HepG2 (cell line): ENCODE measurements around the gene METRN. TPM values are rescaled to one million over a fixed set of nuclear protein-coding genes. Genes with fewer than 3 reads are reported as not detected.

Experiments
- BRD4 ChIP-seq: sonication (generic); formaldehyde crosslinking; IDR thresholded peaks from 2 replicates; pipeline ENCODE4 v1.4.0; 2020; ENCODE audit warnings: missing genetic modification reagents
- FOXA3 ChIP-seq: IDR thresholded peaks from 2 replicates; pipeline ENCODE4 v1.6.1; 2016; ENCODE audit warnings: missing genetic modification reagents, missing compliant biosample characterization
- GABPB1 ChIP-seq: IDR thresholded peaks from 2 replicates; pipeline ENCODE4 v1.6.1; 2016; ENCODE audit warnings: mild to moderate bottlenecking, missing genetic modification reagents, moderate library complexity, missing compliant biosample characterization
- KMT2B ChIP-seq: IDR thresholded peaks from 2 replicates; pipeline ENCODE4 v1.6.1; 2016; ENCODE audit warnings: missing genetic modification reagents, missing compliant biosample characterization
- MTF2 ChIP-seq: sonication (generic); formaldehyde crosslinking; IDR thresholded peaks from 2 replicates; pipeline ENCODE4 v1.5.0; 2020; ENCODE audit warnings: missing genetic modification reagents, borderline replicate concordance
- NCOR1 ChIP-seq: fragments of 200-600 bp; sonication (generic); IDR thresholded peaks from 2 replicates; pipeline ENCODE4 v1.7.0; 2017; ENCODE audit warnings: antibody characterized with exemption, low read length, borderline replicate concordance
- POLR2AphosphoS5 ChIP-seq: IDR thresholded peaks from 2 replicates; pipeline ENCODE4 v1.6.1; 2012; ENCODE audit warnings: low read depth, low read length
- PPARG ChIP-seq: conservative IDR thresholded peaks from 2 replicates; pipeline ENCODE4 v1.6.1; 2016; ENCODE audit warnings: missing biosample characterization, missing genetic modification reagents
- RAD21 ChIP-seq: fragments of 450-650 bp; formaldehyde crosslinking; IDR thresholded peaks from 2 replicates; pipeline ENCODE4 v1.5.0; 2020; ENCODE audit warnings: mild to moderate bottlenecking
- RARG ChIP-seq: sonication (generic); formaldehyde crosslinking; IDR thresholded peaks from 2 replicates; pipeline ENCODE4 v1.4.0; 2020; ENCODE audit warnings: low read depth, mild to moderate bottlenecking, missing genetic modification reagents
- SALL1 ChIP-seq: sonication (generic); formaldehyde crosslinking; IDR thresholded peaks from 2 replicates; pipeline ENCODE4 v1.8.0; 2022; ENCODE audit warnings: mild to moderate bottlenecking, missing genetic modification reagents
- SATB2 ChIP-seq: sonication (generic); formaldehyde crosslinking; IDR thresholded peaks from 2 replicates; pipeline ENCODE4 v1.5.0; 2020; ENCODE audit warnings: missing genetic modification reagents
- XBP1 ChIP-seq: sonication (generic); formaldehyde crosslinking; IDR thresholded peaks from 2 replicates; pipeline ENCODE4 v1.5.0; 2020; ENCODE audit warnings: missing genetic modification reagents
- YEATS4 ChIP-seq: sonication (generic); formaldehyde crosslinking; IDR thresholded peaks from 2 replicates; pipeline ENCODE4 v1.4.0; 2020; ENCODE audit warnings: missing genetic modification reagents, borderline replicate concordance
- ZNF383 ChIP-seq: sonication (generic); formaldehyde crosslinking; IDR thresholded peaks from 2 replicates; pipeline ENCODE4 v1.4.0; 2020; ENCODE audit warnings: missing genetic modification reagents, mild to moderate bottlenecking, borderline replicate concordance
- ZNF441 ChIP-seq: sonication (generic); formaldehyde crosslinking; IDR thresholded peaks from 2 replicates; pipeline ENCODE4 v1.7.0; 2021; ENCODE audit warnings: missing genetic modification reagents, borderline replicate concordance
- ZNF501 ChIP-seq: sonication (generic); formaldehyde crosslinking; IDR thresholded peaks from 2 replicates; pipeline ENCODE4 v1.5.1; 2020; ENCODE audit warnings: mild to moderate bottlenecking, moderate library complexity, missing genetic modification reagents
- ZSCAN21 ChIP-seq: sonication (generic); formaldehyde crosslinking; IDR thresholded peaks from 2 replicates; pipeline ENCODE4 v1.8.0; 2022; ENCODE audit warnings: mild to moderate bottlenecking, missing genetic modification reagents, moderate library complexity, borderline replicate concordance
- polyA plus RNA-seq, 8 experiments: library from polyadenylated mRNA; depleted of rRNA in 3 of 8; stranded (reverse) in 7 of 8; unstranded in 1 of 8; fragments of >200 nt; fragmentation: Illumina TruSeq in 4 of 8; extraction: Trizol in 4 of 8; gene quantifications; 2 replicates each; pipeline versions ENCODE4 v1.2.1 to v1.2.3, GENCODE V29; 2011 to 2016; ENCODE audit warnings: low read depth in 4 of 8, missing spikeins in 1 of 8, mixed read lengths in 1 of 8; ENCODE audit not compliant: insufficient read depth in 1 of 8
- total RNA-seq, 5 experiments: library from RNA; depleted of rRNA; stranded (reverse); fragments of >200 nt; fragmentation: Illumina TruSeq; extraction: Trizol; gene quantifications; 2 replicates each; pipeline ENCODE4 v1.2.3, GENCODE V29; 2016; ENCODE audit warnings: low read depth in 1 of 5
- TF ChIP-seq, protein P1 (sequence below): sonication (generic); formaldehyde crosslinking; conservative IDR thresholded peaks from 2 replicates; pipeline ENCODE4 v1.8.0; 2022; ENCODE audit warnings: low read depth, missing genetic modification reagents
- TF ChIP-seq, protein P2 (sequence below): sonication (generic); formaldehyde crosslinking; IDR thresholded peaks from 2 replicates; pipeline ENCODE4 v1.4.0; 2020; ENCODE audit warnings: mild to moderate bottlenecking, missing genetic modification reagents
- TF ChIP-seq, protein P3 (sequence below): sonication (generic); formaldehyde crosslinking; IDR thresholded peaks from 2 replicates; pipeline ENCODE4 v1.8.1; 2023; ENCODE audit warnings: mild to moderate bottlenecking, moderate library complexity, missing genetic modification reagents
- TF ChIP-seq, protein P4 (sequence below): sonication (generic); formaldehyde crosslinking; IDR thresholded peaks from 2 replicates; pipeline ENCODE4 v1.4.0; 2020; ENCODE audit warnings: mild to moderate bottlenecking, missing genetic modification reagents
- TF ChIP-seq, protein P5 (sequence below): sonication (generic); formaldehyde crosslinking; IDR thresholded peaks from 2 replicates; pipeline ENCODE4 v1.5.1; 2020; ENCODE audit warnings: missing genetic modification reagents, mild to moderate bottlenecking, borderline replicate concordance

The METRN gene
- total and polyA plus RNA-seq, 2 of the 13 experiments (the other 11 are each of a cell fraction or from before 2014, with no cell fraction given), result 25.5 to 46.1 TPM

DNA sequence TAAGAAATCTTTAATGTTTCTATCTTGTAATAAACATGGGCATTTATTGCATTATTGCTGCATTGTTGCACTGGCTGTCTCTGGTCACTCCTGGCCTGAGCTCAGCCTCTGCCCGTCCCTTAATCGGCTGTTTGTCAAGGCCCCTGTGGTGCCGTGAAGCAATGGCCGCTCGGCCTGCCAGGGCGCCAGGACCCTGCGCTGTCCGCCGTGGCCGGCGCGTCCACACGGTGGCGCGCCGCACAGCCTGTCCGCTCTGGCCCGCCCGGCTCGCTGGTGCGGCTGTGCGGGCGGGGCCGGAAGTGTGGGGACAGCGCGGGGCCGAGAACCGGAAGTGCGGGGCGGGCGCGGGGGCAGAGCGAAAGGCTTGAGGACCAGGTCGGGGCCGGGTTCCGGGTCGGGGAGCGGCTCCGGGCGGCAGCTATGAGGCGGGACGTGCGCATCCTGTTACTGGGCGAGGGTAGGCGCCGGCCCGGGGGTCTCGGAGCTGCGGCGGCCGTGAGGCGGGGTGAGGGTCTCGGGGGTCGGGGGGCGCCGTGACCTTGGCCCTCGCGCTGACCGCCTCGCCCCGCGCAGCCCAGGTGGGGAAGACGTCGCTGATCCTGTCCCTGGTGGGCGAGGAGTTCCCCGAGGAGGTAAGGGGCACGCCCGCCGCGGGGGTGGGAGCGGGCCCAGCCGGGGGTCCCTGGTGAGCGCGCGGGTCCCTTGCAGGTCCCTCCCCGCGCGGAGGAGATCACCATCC, 47.0 kb upstream of the METRN start, which contains the start of gene RHOT2 (continued):
- TF ChIP-seq, protein P1, sequence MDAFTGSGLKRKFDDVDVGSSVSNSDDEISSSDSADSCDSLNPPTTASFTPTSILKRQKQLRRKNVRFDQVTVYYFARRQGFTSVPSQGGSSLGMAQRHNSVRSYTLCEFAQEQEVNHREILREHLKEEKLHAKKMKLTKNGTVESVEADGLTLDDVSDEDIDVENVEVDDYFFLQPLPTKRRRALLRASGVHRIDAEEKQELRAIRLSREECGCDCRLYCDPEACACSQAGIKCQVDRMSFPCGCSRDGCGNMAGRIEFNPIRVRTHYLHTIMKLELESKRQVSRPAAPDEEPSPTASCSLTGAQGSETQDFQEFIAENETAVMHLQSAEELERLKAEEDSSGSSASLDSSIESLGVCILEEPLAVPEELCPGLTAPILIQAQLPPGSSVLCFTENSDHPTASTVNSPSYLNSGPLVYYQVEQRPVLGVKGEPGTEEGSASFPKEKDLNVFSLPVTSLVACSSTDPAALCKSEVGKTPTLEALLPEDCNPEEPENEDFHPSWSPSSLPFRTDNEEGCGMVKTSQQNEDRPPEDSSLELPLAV (CRISPR knock-in tag), result 0 out of 2 replicates have a peak, but pooled peaks have one; percentile 25
- TF ChIP-seq FOXA3 (CRISPR knock-in tag) (peak; percentile 72), BRD4 (no peak; the same call in none of the 2 replicates), POLR2AphosphoS5 (peak; percentile 69), XBP1 (CRISPR knock-in tag) (no peak), RARG (CRISPR knock-in tag) (no peak), MTF2 (CRISPR knock-in tag) (no peak), SATB2 (0 out of 2 replicates have a peak, but pooled peaks have one; percentile 17), KMT2B (CRISPR knock-in tag) (peak; percentile 42), NCOR1 (no peak), ZNF441 (CRISPR knock-in tag) (peak; percentile 65; the same call in 1 of the 2 replicates), GABPB1 (CRISPR knock-in tag) (peak; percentile 95), YEATS4 (CRISPR knock-in tag) (peak; percentile 97), PPARG (CRISPR knock-in tag) (peak; percentile 77), RAD21 (CRISPR knock-in tag) (peak; percentile 92), ZNF383 (CRISPR knock-in tag) (0 out of 2 replicates have a peak, but pooled peaks have one; percentile 33), ZSCAN21 (CRISPR knock-in tag) (peak; percentile 87; the same call in 1 of the 2 replicates), SALL1 (CRISPR knock-in tag) (peak; percentile 92), ZNF501 (peak; percentile 17; the same call in 1 of the 2 replicates)
- TF ChIP-seq, protein P2, sequence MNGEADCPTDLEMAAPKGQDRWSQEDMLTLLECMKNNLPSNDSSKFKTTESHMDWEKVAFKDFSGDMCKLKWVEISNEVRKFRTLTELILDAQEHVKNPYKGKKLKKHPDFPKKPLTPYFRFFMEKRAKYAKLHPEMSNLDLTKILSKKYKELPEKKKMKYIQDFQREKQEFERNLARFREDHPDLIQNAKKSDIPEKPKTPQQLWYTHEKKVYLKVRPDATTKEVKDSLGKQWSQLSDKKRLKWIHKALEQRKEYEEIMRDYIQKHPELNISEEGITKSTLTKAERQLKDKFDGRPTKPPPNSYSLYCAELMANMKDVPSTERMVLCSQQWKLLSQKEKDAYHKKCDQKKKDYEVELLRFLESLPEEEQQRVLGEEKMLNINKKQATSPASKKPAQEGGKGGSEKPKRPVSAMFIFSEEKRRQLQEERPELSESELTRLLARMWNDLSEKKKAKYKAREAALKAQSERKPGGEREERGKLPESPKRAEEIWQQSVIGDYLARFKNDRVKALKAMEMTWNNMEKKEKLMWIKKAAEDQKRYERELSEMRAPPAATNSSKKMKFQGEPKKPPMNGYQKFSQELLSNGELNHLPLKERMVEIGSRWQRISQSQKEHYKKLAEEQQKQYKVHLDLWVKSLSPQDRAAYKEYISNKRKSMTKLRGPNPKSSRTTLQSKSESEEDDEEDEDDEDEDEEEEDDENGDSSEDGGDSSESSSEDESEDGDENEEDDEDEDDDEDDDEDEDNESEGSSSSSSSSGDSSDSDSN, result peak; percentile 64; the same call in 1 of the 2 replicates
- TF ChIP-seq, protein P3, sequence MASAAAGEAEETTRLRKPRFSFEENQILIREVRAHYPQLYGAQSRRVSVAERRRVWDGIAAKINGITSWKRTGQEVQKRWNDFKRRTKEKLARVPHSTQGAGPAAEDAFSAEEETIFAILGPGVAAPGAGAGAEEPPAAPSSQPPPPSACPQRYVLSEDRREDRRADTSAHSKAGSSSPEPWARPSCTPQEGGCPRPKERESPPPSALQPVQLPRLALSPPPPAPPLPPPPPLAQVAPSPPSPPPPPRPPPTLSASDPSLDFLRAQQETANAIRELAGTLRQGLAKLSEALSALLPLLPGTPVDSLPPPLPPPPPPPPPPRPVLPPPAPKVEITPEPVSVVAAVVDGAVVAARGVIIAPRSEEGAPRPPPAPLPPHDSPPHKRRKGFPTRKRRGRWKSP (CRISPR knock-in tag), result peak; percentile 73; the same call in 1 of the 2 replicates
- TF ChIP-seq, protein P4, sequence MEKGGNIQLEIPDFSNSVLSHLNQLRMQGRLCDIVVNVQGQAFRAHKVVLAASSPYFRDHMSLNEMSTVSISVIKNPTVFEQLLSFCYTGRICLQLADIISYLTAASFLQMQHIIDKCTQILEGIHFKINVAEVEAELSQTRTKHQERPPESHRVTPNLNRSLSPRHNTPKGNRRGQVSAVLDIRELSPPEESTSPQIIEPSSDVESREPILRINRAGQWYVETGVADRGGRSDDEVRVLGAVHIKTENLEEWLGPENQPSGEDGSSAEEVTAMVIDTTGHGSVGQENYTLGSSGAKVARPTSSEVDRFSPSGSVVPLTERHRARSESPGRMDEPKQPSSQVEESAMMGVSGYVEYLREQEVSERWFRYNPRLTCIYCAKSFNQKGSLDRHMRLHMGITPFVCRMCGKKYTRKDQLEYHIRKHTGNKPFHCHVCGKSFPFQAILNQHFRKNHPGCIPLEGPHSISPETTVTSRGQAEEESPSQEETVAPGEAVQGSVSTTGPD (CRISPR knock-in tag), result no peak
- TF ChIP-seq, protein P5, sequence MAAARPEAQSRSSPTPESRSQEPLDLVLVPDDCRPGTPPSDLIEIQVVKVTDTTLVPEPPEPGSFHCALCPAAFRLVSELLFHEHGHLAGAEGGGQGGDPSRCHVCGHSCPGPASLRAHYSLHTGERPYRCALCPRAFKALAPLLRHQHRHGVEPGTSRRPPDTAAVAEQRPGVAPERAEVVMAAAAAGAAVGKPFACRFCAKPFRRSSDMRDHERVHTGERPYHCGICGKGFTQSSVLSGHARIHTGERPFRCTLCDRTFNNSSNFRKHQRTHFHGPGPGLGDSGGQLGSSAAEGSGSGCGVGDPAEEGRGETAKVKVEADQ (CRISPR knock-in tag), result peak; percentile 90; the same call in 1 of the 2 replicates
